ENCODE data around the gene RPS6KA5.
"Not testable (repeated sequence)": the region's sequence is repeated elsewhere in the genome, so short reads cannot be mapped to it uniquely, and the experiment has no call there.

Gene RPS6KA5

DNA sequence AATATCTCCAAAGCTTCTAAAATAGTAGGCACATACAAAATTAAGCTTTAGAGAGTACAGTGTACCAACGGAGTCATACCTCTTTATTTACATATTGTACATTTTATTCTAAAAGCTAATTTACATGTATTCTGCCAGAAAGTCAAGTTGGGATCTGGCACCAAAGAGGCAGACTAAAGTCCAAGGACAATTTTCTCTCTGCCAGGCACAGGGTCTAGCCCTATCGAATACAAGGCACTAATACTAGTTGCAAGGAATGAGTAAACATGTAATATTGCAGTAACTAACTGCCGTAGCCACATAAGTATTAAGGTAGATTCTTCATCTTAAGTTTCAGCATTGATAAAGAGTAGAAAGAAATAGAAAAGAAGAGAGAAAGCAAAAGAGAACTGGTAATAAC, 93.9 kb downstream of the RPS6KA5 start:
- H3K4me3 ChIP-seq (ENCODE audit: extremely low read depth, insufficient read depth, low read length, poor library complexity, severe bottlenecking) = no peak overlapping the region
- H3K36me3 ChIP-seq (ENCODE audit: control insufficient read depth, insufficient read depth, low read length) = no peaks in the 10 kb centered on the region
- WGBS, 2 experiments (ENCODE audit: insufficient coverage in 2 of 2) = 86% methylated on average over 1 of the region's 3 CpGs; no CpG with 5 or more reads in 1 of the 2 experiments
- H3K9me3 ChIP-seq (ENCODE audit: control insufficient read depth, low read length) = peaks cover 5% of the 10 kb centered on the region
- no peak overlapping the region for H3K27ac ChIP-seq (ENCODE audit: low read depth, low read length, severe bottlenecking)
- no peaks in the 10 kb centered on the region for H3K4me1 ChIP-seq (ENCODE audit: control insufficient read depth, insufficient read depth, low read length, poor library complexity, severe bottlenecking)

DNA sequence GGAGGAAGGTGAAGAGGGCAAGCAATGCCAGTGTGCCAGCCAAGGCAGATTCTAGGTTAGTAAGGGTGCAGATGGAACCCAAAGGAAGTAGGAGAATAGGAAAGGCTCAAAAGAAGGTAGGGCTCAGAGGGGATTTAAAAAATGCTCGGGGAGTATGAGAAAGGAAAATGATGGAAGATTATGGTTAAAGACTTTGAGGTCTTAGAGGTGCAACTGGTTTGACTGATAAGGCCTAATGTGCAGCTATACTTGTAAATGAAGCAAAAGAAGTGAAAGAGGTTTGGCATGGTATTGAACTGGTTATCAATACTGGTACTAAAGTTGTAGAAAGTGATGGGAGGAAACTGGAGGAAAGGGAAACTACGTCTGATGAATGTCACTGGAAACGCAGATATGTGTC, 94.7 kb downstream of the RPS6KA5 start:
- no peaks in the 10 kb centered on the region for H3K36me3 ChIP-seq (ENCODE audit: control insufficient read depth, insufficient read depth, low read length)
- H3K27ac ChIP-seq (ENCODE audit: low read depth, low read length, severe bottlenecking) = no peak overlapping the region
- 87 to 96% methylated on average over 3 of the region's 3 CpGs for WGBS, 2 experiments (ENCODE audit: insufficient coverage in 2 of 2)
- peaks cover 5% of the 10 kb centered on the region for H3K9me3 ChIP-seq (ENCODE audit: control insufficient read depth, low read length)
- H3K4me1 ChIP-seq (ENCODE audit: control insufficient read depth, insufficient read depth, low read length, poor library complexity, severe bottlenecking) = no peaks in the 10 kb centered on the region
- no peak overlapping the region for H3K4me3 ChIP-seq (ENCODE audit: extremely low read depth, insufficient read depth, low read length, poor library complexity, severe bottlenecking)

DNA sequence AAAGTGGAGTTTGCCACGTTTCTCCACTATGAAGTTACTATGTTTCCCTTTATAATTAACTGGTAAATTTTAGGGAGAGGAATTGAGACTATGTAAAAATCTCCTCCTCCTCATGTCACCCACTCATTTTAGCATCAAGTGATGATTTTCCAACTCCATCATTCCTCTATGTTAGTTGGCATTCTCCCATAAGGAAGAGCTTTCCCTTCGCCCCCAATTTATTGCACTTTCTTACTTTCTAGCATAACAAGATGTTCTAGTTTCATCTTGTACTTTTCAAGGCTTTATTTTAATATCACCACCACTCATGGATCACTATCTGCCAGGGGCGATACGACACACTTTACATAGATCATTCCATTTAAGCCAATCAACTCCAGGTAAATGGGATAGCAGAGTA, 97.1 kb downstream of the RPS6KA5 start:
- Histone ChIP-seq H3K4me1 (ENCODE audit: control insufficient read depth, insufficient read depth, low read length, poor library complexity, severe bottlenecking) (no peaks in the 10 kb centered on the region), H3K4me3 (ENCODE audit: extremely low read depth, insufficient read depth, low read length, poor library complexity, severe bottlenecking) (no peak overlapping the region), H3K36me3 (ENCODE audit: control insufficient read depth, insufficient read depth, low read length) (no peaks in the 10 kb centered on the region), H3K9me3 (ENCODE audit: control insufficient read depth, low read length) (peaks cover 5% of the 10 kb centered on the region), H3K27ac (ENCODE audit: low read depth, low read length, severe bottlenecking) (no peak overlapping the region)
- WGBS, 2 experiments (ENCODE audit: insufficient coverage in 2 of 2) = 94 to 100% methylated on average over 2 to 3 of the region's 4 CpGs

DNA sequence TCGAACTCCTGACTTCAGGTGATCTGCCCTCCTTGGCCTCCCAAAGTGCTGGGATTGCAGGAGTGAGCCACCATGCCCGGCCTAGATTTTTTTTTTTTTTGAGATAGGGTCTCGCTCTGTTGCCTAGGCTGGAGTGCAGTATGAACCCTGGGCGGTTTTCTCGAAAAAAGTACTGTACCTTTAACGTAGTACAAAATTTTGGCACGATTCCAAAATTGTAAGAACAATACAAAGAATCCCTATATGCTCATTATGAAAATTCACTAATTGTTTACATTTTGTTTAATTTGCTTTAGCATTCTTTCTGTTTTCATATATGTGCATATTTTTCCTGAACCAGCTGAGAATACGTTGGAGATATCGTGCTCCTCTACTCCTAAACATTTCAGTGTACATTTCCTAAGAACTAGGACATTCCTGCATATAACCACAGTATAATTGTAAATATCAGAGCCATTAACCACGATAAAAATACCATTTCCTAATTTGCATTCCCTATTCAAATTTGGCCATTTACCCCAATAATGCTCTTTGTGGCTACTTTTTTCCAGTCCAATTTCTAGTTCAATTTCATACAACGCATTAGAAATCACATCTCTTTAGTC, 97.8 kb downstream of the RPS6KA5 start:
- H3K27ac ChIP-seq (ENCODE audit: low read depth, low read length, severe bottlenecking) = no peak overlapping the region
- H3K4me3 ChIP-seq (ENCODE audit: extremely low read depth, insufficient read depth, low read length, poor library complexity, severe bottlenecking) = no peak overlapping the region
- H3K9me3 ChIP-seq (ENCODE audit: control insufficient read depth, low read length) = no peaks in the 10 kb centered on the region
- H3K36me3 ChIP-seq (ENCODE audit: control insufficient read depth, insufficient read depth, low read length) = no peaks in the 10 kb centered on the region
- WGBS, 2 experiments (ENCODE audit: insufficient coverage in 2 of 2) = 88 to 98% methylated on average over 5 to 7 of the region's 11 CpGs
- no peaks in the 10 kb centered on the region for H3K4me1 ChIP-seq (ENCODE audit: control insufficient read depth, insufficient read depth, low read length, poor library complexity, severe bottlenecking)

DNA sequence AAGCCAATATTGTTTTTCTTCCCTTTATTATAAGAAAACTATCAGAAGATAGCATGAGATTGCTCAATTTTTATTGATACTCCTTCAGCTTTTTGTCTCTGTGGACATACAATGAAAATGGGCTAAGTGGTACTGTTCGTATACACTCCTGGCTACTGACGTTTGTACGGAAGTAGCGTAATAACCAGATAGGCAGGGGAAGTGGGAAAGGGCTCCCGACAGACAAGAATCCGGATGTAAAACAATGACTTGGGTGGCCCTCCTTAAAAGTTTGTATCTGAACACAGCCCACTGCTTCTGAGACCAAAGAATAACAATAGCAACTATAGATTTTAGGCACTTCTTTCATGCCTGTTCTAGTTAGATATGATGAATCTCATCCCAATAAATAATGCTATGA, 99.6 kb downstream of the RPS6KA5 start:
- Histone ChIP-seq H3K27ac (ENCODE audit: low read depth, low read length, severe bottlenecking) (no peak overlapping the region), H3K9me3 (ENCODE audit: control insufficient read depth, low read length) (no peaks in the 10 kb centered on the region), H3K4me3 (ENCODE audit: extremely low read depth, insufficient read depth, low read length, poor library complexity, severe bottlenecking) (no peak overlapping the region), H3K4me1 (ENCODE audit: control insufficient read depth, insufficient read depth, low read length, poor library complexity, severe bottlenecking) (no peaks in the 10 kb centered on the region), H3K36me3 (ENCODE audit: control insufficient read depth, insufficient read depth, low read length) (no peaks in the 10 kb centered on the region)
- WGBS, 2 experiments (ENCODE audit: insufficient coverage in 2 of 2) = 91 to 100% methylated on average over 5 to 6 of the region's 6 CpGs

DNA sequence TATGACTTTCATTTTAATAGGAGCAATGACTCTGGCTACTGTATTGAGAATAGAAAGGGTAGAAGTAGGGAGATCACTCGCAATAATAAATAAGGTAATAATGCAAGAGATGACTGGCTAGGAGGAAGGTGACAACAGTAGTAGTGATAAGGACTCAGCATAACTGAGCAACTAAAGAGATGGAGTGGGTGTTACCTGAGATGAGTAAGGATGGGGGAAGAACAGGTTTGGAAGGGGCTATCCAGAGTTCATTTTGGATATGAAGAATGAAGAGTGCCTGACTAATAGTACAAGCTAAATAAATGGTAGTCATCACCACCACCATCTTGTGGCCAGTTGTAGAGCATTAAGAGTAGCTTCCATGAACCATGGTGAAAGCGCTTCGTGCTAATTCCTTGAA, 101.1 kb downstream of the RPS6KA5 start:
- no peaks in the 10 kb centered on the region for H3K36me3 ChIP-seq (ENCODE audit: control insufficient read depth, insufficient read depth, low read length)
- H3K4me1 ChIP-seq (ENCODE audit: control insufficient read depth, insufficient read depth, low read length, poor library complexity, severe bottlenecking) = no peaks in the 10 kb centered on the region
- H3K4me3 ChIP-seq (ENCODE audit: extremely low read depth, insufficient read depth, low read length, poor library complexity, severe bottlenecking) = no peak overlapping the region
- no peak overlapping the region for H3K27ac ChIP-seq (ENCODE audit: low read depth, low read length, severe bottlenecking)
- peaks cover 5% of the 10 kb centered on the region for H3K9me3 ChIP-seq (ENCODE audit: control insufficient read depth, low read length)
- 88 to 89% methylated on average over 1 to 3 of the region's 3 CpGs for WGBS, 2 experiments (ENCODE audit: insufficient coverage in 2 of 2)

DNA sequence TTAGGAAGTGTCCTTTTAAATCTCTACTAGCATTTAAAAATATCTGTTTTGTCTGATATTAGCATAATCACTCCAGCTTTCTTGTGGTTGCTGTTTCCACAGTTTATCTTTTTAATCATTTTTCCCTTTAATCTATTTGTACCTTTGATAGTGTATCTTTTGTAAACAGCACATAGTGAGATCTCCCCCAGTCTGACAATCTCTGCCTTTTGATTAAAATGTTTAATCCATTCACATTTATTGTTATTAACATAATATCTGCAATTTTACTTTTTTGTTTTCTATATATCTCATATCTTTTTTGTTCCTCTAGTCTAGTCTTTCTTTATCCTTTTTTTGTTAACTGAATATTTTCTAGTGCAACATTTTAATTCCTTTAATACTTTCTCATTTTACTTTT, 104.2 kb downstream of the RPS6KA5 start:
- Histone ChIP-seq H3K27ac (ENCODE audit: low read depth, low read length, severe bottlenecking) (no peak overlapping the region), H3K4me1 (ENCODE audit: control insufficient read depth, insufficient read depth, low read length, poor library complexity, severe bottlenecking) (no peaks in the 10 kb centered on the region), H3K9me3 (ENCODE audit: control insufficient read depth, low read length) (peaks cover 6% of the 10 kb centered on the region), H3K4me3 (ENCODE audit: extremely low read depth, insufficient read depth, low read length, poor library complexity, severe bottlenecking) (no peak overlapping the region), H3K36me3 (ENCODE audit: control insufficient read depth, insufficient read depth, low read length) (no peaks in the 10 kb centered on the region)

DNA sequence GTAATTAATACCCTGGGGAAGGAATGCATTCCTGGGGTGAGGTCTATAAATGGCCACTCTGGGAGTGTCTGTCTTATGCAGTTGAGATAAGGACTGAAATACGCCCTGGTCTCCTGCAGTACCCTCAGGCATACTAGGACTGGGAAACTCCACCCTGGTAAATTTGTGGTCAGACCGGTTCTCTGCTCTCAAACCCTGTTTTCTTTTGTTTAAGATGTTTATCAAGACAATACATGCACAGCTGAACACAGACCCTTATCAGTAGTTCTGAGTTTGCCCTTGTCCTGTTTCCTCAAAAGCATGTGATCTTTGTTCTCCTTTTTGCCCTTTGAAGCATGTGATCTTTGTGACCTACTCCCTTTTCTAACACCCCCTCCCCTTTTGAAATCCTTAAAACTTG, 106.8 kb downstream of the RPS6KA5 start:
- WGBS, 2 experiments (ENCODE audit: insufficient coverage in 2 of 2) = 100% methylated on average over 2 of the region's 2 CpGs; no CpG with 5 or more reads in 1 of the 2 experiments
- not testable (repeated sequence) for H3K27ac ChIP-seq (ENCODE audit: low read depth, low read length, severe bottlenecking); H3K9me3 ChIP-seq (ENCODE audit: control insufficient read depth, low read length); H3K4me3 ChIP-seq (ENCODE audit: extremely low read depth, insufficient read depth, low read length, poor library complexity, severe bottlenecking); H3K4me1 ChIP-seq (ENCODE audit: control insufficient read depth, insufficient read depth, low read length, poor library complexity, severe bottlenecking); H3K36me3 ChIP-seq (ENCODE audit: control insufficient read depth, insufficient read depth, low read length)

DNA sequence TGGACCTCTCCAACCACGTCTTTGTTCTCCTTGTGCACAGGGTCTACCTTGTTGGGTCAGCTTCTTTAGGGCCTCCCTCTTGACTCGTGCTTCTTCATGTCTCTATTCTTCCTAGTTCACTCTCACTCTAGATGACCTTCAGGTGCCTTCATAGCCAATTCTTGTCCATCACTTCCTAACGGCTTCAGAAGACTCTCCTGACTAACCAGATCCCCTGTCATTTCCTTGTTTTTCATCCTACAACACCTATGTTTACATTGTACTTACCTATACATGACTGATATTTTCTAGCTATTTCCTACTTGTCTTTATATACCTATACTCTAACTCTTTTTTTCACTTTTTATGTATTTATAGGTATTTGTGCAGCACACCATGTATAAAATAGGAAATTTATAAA, 117.1 kb downstream of the RPS6KA5 start:
- 65 to 89% methylated on average over 3 of the region's 3 CpGs for WGBS, 2 experiments (ENCODE audit: insufficient coverage in 2 of 2)
- no peaks in the 10 kb centered on the region for H3K4me1 ChIP-seq (ENCODE audit: control insufficient read depth, insufficient read depth, low read length, poor library complexity, severe bottlenecking)
- H3K4me3 ChIP-seq (ENCODE audit: extremely low read depth, insufficient read depth, low read length, poor library complexity, severe bottlenecking) = no peak overlapping the region
- no peak overlapping the region for H3K27ac ChIP-seq (ENCODE audit: low read depth, low read length, severe bottlenecking)
- H3K9me3 ChIP-seq (ENCODE audit: control insufficient read depth, low read length) = peaks cover 14% of the 10 kb centered on the region
- H3K36me3 ChIP-seq (ENCODE audit: control insufficient read depth, insufficient read depth, low read length) = no peaks in the 10 kb centered on the region

DNA sequence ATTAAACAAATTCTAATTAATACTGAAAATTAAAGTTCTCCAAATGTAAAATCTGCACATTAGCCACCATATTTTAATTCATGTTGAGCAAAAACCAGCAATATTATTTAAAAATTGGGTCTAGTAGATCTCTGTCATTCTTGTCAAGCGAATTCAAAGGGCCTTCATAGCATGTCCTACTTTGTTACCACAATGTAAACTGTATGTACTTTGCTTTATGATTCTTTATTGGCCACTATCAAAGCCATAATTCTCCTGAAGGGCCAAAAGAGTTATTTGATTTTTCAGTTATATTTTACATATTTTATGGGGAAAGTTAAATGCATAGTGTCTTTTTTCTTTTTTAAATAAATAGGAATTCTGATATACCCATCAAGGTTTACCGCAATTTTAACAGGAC, 117.9 kb downstream of the RPS6KA5 start:
- Histone ChIP-seq H3K27ac (ENCODE audit: low read depth, low read length, severe bottlenecking) (no peak overlapping the region), H3K36me3 (ENCODE audit: control insufficient read depth, insufficient read depth, low read length) (no peaks in the 10 kb centered on the region), H3K9me3 (ENCODE audit: control insufficient read depth, low read length) (peaks cover 17% of the 10 kb centered on the region), H3K4me1 (ENCODE audit: control insufficient read depth, insufficient read depth, low read length, poor library complexity, severe bottlenecking) (no peaks in the 10 kb centered on the region), H3K4me3 (ENCODE audit: extremely low read depth, insufficient read depth, low read length, poor library complexity, severe bottlenecking) (no peak overlapping the region)
- WGBS, 2 experiments (ENCODE audit: insufficient coverage in 2 of 2) = 100% methylated on average over 1 of the region's 2 CpGs

DNA sequence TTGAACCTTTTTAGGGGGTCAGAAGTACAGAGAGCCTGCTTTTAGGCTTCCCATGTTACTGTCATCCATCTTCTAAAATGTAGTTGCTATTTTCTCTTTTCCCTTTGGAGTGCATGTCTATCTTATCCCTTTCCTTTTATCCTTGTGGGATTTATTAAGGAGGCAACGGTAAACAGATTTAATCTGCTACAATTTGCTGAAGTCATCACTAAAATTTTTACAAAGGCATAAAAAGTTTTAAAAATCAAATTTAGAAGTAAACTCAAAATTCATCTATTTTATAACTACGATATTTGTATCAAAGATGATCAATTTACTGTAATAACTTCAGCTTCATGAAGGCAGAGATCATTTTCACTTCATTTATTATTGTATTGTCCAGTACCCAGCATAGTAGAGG, 118.7 kb downstream of the RPS6KA5 start:
- H3K36me3 ChIP-seq (ENCODE audit: control insufficient read depth, insufficient read depth, low read length) = no peaks in the 10 kb centered on the region
- no peaks in the 10 kb centered on the region for H3K4me1 ChIP-seq (ENCODE audit: control insufficient read depth, insufficient read depth, low read length, poor library complexity, severe bottlenecking)
- H3K9me3 ChIP-seq (ENCODE audit: control insufficient read depth, low read length) = peaks cover 17% of the 10 kb centered on the region
- no peak overlapping the region for H3K4me3 ChIP-seq (ENCODE audit: extremely low read depth, insufficient read depth, low read length, poor library complexity, severe bottlenecking)
- no CpG with 5 or more reads among the region's 2 CpGs for WGBS, 2 experiments (ENCODE audit: insufficient coverage in 2 of 2)
- no peak overlapping the region for H3K27ac ChIP-seq (ENCODE audit: low read depth, low read length, severe bottlenecking)
